Measurements from ENCODE around the gene LMTK3. TPM values are rescaled to one million over a fixed set of nuclear protein-coding genes. Genes with fewer than 3 reads are reported as not detected.

LMTK3 gene
- total RNA-seq, 4 donors from 2014 or later, result not detected

DNA sequence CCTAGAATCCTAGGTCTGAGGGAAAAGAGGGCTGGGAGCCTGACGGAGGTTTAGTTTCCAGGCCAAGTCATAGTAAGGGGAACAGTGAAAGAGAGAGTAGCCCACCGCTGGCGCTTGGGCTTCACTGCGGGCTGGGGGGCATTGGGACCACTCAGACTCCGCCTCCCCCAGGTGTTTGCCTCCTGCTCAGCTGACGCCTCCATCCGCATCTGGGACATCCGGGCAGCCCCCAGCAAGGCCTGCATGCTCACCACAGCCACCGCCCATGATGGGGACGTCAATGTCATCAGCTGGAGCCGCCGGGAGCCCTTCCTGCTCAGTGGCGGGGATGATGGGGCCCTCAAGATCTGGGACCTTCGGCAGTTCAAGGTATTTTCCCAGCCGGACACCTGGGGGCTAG, 60.8 kb downstream of the LMTK3 start:
- TF ChIP-seq, protein P1, sequence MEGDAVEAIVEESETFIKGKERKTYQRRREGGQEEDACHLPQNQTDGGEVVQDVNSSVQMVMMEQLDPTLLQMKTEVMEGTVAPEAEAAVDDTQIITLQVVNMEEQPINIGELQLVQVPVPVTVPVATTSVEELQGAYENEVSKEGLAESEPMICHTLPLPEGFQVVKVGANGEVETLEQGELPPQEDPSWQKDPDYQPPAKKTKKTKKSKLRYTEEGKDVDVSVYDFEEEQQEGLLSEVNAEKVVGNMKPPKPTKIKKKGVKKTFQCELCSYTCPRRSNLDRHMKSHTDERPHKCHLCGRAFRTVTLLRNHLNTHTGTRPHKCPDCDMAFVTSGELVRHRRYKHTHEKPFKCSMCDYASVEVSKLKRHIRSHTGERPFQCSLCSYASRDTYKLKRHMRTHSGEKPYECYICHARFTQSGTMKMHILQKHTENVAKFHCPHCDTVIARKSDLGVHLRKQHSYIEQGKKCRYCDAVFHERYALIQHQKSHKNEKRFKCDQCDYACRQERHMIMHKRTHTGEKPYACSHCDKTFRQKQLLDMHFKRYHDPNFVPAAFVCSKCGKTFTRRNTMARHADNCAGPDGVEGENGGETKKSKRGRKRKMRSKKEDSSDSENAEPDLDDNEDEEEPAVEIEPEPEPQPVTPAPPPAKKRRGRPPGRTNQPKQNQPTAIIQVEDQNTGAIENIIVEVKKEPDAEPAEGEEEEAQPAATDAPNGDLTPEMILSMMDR (IDR thresholded peaks at IDR 0.05; ENCODE audit: low read depth), result no peak

- TF ChIP-seq, protein P1 (IDR thresholded peaks at IDR 0.05; ENCODE audit: low read depth), result no peak
These were observed 61.2 kb downstream of the LMTK3 start for GRCh38 chr19:48450441-48450840.

DNA sequence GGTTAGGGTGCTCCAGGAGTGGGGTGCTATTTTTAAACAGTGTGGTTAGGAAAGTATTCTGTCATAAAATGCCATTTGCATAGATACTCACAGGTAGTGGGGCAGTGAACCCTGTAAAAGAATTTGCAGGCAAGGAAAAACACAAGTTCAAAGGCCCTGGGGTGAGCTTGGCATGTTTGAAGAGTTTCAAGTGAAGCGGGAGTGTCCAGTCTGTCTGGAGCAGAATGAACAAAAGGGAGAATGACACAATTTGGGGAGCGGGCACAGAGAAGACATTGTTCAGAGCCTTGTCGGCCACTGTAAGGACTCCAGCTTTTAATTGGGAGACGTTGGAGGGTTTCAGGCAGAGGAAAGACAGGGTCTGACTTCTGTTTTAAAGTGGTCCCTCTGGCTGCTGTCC, 63.1 kb downstream of the LMTK3 start:
- TF ChIP-seq, protein P1 (IDR thresholded peaks at IDR 0.05; ENCODE audit: low read depth), result no peak

GRCh38 chr19:48446579-48446978, 65.1 kb downstream of the LMTK3 start:
- TF ChIP-seq, protein P1 (IDR thresholded peaks at IDR 0.05; ENCODE audit: low read depth), result no peak

GRCh38 chr19:48445606-48446481, 65.8 kb downstream of the LMTK3 start, which contains the start of gene GRWD1:
Gene GRWD1 (plus strand): TSS chr19:48445983. CDS start chr19:48446006, 23 bp downstream.
- TF ChIP-seq, protein P1 (IDR thresholded peaks at IDR 0.05; ENCODE audit: low read depth), result no peak

- TF ChIP-seq, protein P1 (IDR thresholded peaks at IDR 0.05; ENCODE audit: low read depth), result no peak
These were observed 66.4 kb downstream of the LMTK3 start for GRCh38 chr19:48445256-48445605.

DNA sequence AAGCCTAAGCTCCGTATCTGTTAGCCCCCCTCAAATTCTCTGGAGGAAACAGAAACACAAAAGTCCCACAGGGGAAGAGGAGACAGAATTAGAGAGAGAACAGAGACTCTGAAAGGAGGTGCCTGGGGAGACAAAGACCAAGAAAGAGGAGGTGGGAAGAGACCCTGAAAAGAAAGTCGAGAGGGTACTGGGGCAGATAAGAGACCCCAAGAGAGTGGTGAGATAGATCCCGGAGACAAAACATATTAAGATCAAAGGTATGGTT, 66.8 kb downstream of the LMTK3 start:
- TF ChIP-seq, protein P1 (IDR thresholded peaks at IDR 0.05; ENCODE audit: low read depth), result no peak
